Activated CD8-positive, alpha-beta T cell treated with anti-CD3 and anti-CD28 coated beads for 36 hours (primary cell): ENCODE results near the gene EEPD1. TPM values are rescaled to one million over a fixed set of nuclear protein-coding genes. Genes with fewer than 3 reads are reported as not detected.

Source experiments
- ATAC-seq: fragments of 200-7000 bp; cut with Tn5 transposase; one replicate; pipeline ENCODE4 v1.10.0; 2021; ENCODE audit warnings: mild to moderate bottlenecking, moderate library complexity
- CTCF ChIA-PET: fragments of 350-600 bp; sonication (Branson Sonifier 250); formaldehyde crosslinking; loops from one replicate; lab custom pipeline; 2021; ENCODE audit warnings: antibody characterized with exemption; lab: Charles Lee
- POLR2A ChIA-PET: fragments of 350-600 bp; sonication (Branson Sonifier 250); formaldehyde crosslinking; loops from one replicate; lab custom pipeline; 2021; ENCODE audit warnings: antibody characterized with exemption; lab: Charles Lee
- DNase-seq: peaks from one replicate; pipeline ENCODE4 v3.0.0-alpha.2; 2020
- H3K27ac Mint-ChIP-seq: one replicate; pipeline ENCODE4 v1.8.0; 2021; ENCODE audit warnings: mild to moderate bottlenecking, mixed read lengths
- H3K27me3 Mint-ChIP-seq: one replicate; pipeline ENCODE4 v1.8.0; 2021; ENCODE audit warnings: mixed read lengths
- H3K36me3 Mint-ChIP-seq: one replicate; pipeline ENCODE4 v1.8.0; 2021; ENCODE audit warnings: low read depth, mixed read lengths
- H3K4me1 Mint-ChIP-seq: one replicate; pipeline ENCODE4 v1.8.0; 2021; ENCODE audit warnings: low read depth, mixed read lengths
- H3K4me3 Mint-ChIP-seq: one replicate; pipeline ENCODE4 v1.8.0; 2021; ENCODE audit warnings: mild to moderate bottlenecking, moderate library complexity, mixed read lengths
- H3K9me3 Mint-ChIP-seq: one replicate; pipeline ENCODE4 v1.8.0; 2021; ENCODE audit warnings: mixed read lengths
- intact Hi-C: fragments of 100-400 bp; cut with micrococcal nuclease; formaldehyde crosslinking; loops from one replicate; pipeline ENCODE4 v1.10.0; 2022
- total RNA-seq, 2 experiments: library from RNA; stranded (reverse); gene quantifications; one replicate each; pipeline ENCODE4 v1.2.3, GENCODE V29; 2021
- TF ChIP-seq, protein P1 (sequence below): fragments of 200-600 bp; IDR thresholded peaks from one replicate; pipeline ENCODE4 v1.8.0; 2022; ENCODE audit warnings: antibody characterized with exemption, mild to moderate bottlenecking

Gene EEPD1
- total RNA-seq, 2 experiments from 2014 or later, result 0.76 to 0.90 TPM

DNA sequence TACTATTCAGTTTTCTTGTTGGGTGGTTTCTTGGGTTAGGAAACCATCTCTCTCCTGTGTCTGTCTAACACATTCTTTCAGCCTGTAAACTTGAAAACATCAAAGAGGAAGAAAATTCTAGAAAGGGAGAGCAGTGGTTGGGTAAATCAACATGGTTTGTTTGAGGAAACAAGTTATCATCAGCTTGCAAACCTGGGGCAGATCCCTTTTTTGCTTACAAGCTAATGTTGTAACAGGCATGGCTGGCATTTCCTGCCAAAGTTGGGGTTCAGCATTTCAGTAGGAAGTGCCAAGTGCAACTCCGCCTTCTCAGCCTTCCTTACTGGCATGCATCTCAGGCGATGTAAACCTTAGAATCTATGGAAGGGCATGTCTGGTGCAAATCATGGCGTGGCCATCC is 112.6 kb downstream of the EEPD1 start:
- DNase-seq, result no peak
- Mint-ChIP-seq H3K9me3 (no peaks in the 10 kb centered on the region), H3K4me1 (peaks cover 5% of the 10 kb centered on the region), H3K4me3 (no peak overlapping the region), H3K27me3 (no peaks in the 10 kb centered on the region), H3K36me3 (no peaks in the 10 kb centered on the region), H3K27ac (no peak overlapping the region)
- ChIA-PET POLR2A (interaction anchor here (0.7 kb wide), 1 partner anchor 11 kb away, joined by 4 read pairs; no protein-coding TSS in a partner anchor), CTCF (interaction anchor here (0.7 to 1.0 kb wide), 2 partner anchors 21 to 54 kb away, joined by 3 read pairs; no protein-coding TSS in a partner anchor)
- ATAC-seq, result no peak
- TF ChIP-seq, protein P1, sequence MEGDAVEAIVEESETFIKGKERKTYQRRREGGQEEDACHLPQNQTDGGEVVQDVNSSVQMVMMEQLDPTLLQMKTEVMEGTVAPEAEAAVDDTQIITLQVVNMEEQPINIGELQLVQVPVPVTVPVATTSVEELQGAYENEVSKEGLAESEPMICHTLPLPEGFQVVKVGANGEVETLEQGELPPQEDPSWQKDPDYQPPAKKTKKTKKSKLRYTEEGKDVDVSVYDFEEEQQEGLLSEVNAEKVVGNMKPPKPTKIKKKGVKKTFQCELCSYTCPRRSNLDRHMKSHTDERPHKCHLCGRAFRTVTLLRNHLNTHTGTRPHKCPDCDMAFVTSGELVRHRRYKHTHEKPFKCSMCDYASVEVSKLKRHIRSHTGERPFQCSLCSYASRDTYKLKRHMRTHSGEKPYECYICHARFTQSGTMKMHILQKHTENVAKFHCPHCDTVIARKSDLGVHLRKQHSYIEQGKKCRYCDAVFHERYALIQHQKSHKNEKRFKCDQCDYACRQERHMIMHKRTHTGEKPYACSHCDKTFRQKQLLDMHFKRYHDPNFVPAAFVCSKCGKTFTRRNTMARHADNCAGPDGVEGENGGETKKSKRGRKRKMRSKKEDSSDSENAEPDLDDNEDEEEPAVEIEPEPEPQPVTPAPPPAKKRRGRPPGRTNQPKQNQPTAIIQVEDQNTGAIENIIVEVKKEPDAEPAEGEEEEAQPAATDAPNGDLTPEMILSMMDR, result no peak
- intact Hi-C loops, result no loop called here

DNA sequence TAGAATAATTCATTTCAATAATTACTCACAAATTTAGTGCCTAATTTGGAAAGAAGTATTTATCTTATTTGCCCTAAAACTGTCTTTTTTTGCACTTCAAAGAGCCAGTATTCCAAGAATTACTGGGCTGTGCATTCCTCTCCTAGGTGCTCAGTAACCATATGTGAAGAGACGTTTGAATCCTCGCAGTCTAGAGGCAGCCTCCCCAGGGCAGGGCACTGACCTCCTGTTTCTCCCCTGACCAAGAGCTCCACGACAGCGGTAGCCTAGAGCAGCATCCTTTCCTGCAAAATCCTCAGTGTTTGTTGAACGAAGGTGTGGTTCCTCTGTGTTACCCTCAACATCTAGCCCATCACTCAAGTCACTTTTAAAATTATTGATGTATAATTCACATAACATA is 113.1 kb downstream of the EEPD1 start:
- CTCF ChIA-PET, result interaction anchor here (1.0 kb wide), 1 partner anchor 21 kb away, joined by 3 read pairs; no protein-coding TSS in a partner anchor

DNA sequence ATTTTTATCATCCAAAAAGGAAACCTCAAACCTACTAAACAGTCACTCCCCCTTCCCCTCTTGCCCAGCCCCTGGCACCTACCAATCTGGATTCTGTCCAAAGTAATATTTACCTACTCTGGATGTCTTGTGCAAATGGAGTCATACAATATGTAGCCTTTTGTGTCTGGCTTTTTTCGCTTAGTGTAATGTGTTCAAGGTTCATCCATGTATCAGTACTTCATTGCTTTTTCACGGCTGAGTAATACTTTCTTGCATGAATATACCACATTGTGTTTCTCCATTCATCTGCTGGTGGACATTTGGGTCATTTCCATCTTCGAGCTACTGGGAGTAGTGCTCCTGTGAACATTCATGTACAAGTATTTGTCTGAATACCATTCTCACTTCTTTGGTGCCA is 113.6 kb downstream of the EEPD1 start:
- DNase-seq (no peak), ATAC-seq (no peak)
- TF ChIP-seq, protein P1, result no peak
- no peak overlapping the region for H3K27ac Mint-ChIP-seq
- H3K4me1 Mint-ChIP-seq, result no peaks in the 10 kb centered on the region
- ChIA-PET POLR2A (no interaction called here), CTCF (no interaction called here)
- H3K9me3 Mint-ChIP-seq, result no peaks in the 10 kb centered on the region
- H3K27me3 Mint-ChIP-seq, result no peaks in the 10 kb centered on the region
- H3K4me3 Mint-ChIP-seq, result no peak overlapping the region
- H3K36me3 Mint-ChIP-seq, result no peaks in the 10 kb centered on the region
- intact Hi-C loops, result no loop called here

More for the DNA sequence above, 113.1 kb downstream of the EEPD1 start:
- Mint-ChIP-seq H3K36me3 (no peaks in the 10 kb centered on the region), H3K9me3 (no peaks in the 10 kb centered on the region), H3K27me3 (no peaks in the 10 kb centered on the region), H3K4me1 (peaks cover 4% of the 10 kb centered on the region), H3K4me3 (no peak overlapping the region), H3K27ac (no peak overlapping the region)
- TF ChIP-seq, protein P1, result no peak
- intact Hi-C loops, result no loop called here
- DNase-seq, result no peak
- POLR2A ChIA-PET, result no interaction called here
- no peak for ATAC-seq

DNA sequence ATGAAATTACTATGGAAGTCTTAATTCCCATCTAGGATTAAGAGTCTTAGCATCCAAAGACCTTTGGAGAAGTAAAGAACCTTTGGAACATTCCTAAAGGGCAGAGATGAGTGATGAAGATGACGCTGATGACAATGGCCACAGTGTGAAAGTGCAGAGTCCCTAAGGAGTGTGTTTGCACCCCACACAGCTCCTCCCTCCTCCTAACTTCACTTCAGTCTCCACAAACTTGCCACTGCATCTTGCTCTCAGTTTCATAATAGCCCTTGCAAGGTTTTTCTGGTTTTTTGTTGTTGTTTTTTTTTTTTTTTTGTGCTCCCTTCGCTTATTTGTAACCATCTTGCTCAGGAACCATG is 119.1 kb downstream of the EEPD1 start:
- ChIA-PET POLR2A (no interaction called here), CTCF (interaction anchor here (0.8 kb wide), 1 partner anchor 47 kb away, joined by 3 read pairs; no protein-coding TSS in a partner anchor)
- no peaks in the 10 kb centered on the region for H3K27me3 Mint-ChIP-seq
- no peaks in the 10 kb centered on the region for H3K36me3 Mint-ChIP-seq
- TF ChIP-seq, protein P1, result no peak
- H3K4me3 Mint-ChIP-seq, result no peak overlapping the region
- intact Hi-C loops, result no loop called here
- H3K9me3 Mint-ChIP-seq, result no peaks in the 10 kb centered on the region
- ATAC-seq (no peak), DNase-seq (no peak)
- H3K4me1 Mint-ChIP-seq, result no peaks in the 10 kb centered on the region
- no peak overlapping the region for H3K27ac Mint-ChIP-seq

DNA sequence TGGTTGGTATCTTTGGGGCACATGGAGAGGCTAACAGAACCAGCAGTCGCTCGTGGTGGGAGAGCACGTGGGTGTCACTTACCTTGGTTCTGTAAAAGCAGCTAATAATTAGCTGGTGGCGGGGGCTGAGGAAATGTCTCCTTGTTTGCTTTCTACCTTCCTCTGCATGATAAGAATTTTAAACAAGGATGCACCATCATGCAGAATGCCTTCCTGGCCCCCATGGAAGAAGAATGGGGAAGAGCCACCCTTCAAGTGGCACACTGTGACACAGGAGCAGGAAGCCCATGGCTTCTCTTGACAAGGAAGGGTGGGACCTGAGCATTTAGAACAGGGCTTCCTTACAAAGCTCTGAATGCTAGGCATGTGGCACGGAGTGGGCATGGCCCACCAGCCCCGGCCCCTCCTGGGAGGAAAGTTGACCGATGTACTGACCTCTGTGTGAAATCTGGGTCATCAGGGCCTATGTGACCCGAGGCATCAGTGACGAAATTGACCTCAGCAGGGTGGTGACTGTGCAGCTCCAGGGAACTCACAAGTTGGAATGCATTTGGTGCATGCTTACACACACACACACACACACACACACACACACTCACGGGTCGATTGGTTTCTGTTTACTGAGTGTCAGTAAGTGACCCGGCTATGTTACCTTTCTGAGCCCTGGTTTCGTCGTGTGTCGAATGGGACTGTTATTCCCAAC is 119.7 kb downstream of the EEPD1 start:
- DNase-seq (no peak), ATAC-seq (no peak)
- no peak overlapping the region for H3K4me3 Mint-ChIP-seq
- intact Hi-C loops, result no loop called here
- no peaks in the 10 kb centered on the region for H3K9me3 Mint-ChIP-seq
- TF ChIP-seq, protein P1, result no peak
- no peaks in the 10 kb centered on the region for H3K36me3 Mint-ChIP-seq
- H3K27me3 Mint-ChIP-seq, result no peaks in the 10 kb centered on the region
- ChIA-PET CTCF (interaction anchor here (0.8 to 4.1 kb wide), 2 partner anchors 46 to 47 kb away, joined by 3 to 24 read pairs; no protein-coding TSS in a partner anchor), POLR2A (no interaction called here)
- H3K27ac Mint-ChIP-seq, result no peak overlapping the region
- H3K4me1 Mint-ChIP-seq, result no peaks in the 10 kb centered on the region
